GM18517 (cell line): ENCODE data around the gene MAFF.
A peak's percentile ranks its signal among the peaks of the same experiment; 100 is the strongest.
"Not testable (repeated sequence)": the region's sequence is repeated elsewhere in the genome, so short reads cannot be mapped to it uniquely, and the experiment has no call there.

ENCODE experiments used
- ATAC-seq: cut with Tn5 transposase; IDR thresholded peaks from one replicate; pipeline ENCODE4 v1.9.1; 2021; ENCODE audit warnings: mild to moderate bottlenecking, moderate library complexity; ENCODE audit not compliant: unreplicated experiment

MAFF gene

DNA sequence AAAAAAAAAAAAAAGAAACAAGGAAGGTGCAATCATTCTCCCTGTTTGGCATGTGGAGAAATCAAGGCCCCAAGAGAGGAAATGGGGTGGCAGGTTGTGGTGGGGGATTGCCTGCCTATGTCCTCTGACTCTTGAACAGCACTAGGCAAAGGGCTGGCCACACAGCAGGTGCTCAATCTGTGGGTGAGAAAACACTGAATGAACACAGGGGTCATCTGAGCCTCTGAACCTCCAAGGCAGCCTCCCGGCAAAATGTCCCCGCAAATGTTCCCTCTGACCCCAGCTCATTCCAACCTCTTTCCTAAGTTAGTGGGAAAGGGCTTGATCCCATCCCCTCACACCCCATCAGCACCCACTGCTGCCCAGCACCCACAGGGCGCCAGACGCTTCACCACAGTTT, 24.8 kb upstream of the MAFF start:
- ATAC-seq = no peak

DNA sequence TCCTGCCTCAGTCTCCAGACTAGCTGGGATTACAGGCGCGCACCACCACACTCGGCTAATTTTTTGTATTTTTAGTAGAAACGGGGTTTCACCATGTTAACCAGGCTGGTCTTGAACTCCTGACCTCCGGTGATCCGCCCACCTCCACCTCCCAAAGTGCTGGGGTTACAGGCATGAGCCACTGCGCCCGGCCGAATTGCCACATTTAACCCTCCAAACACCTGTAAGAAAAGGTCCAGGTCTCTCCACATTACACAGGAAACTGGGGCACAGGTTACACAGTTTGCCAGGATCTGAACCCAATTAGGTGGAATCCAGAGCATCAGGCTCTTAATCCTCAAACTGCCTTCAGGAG, 24.2 kb upstream of the MAFF start:
- not testable (repeated sequence) for ATAC-seq

DNA sequence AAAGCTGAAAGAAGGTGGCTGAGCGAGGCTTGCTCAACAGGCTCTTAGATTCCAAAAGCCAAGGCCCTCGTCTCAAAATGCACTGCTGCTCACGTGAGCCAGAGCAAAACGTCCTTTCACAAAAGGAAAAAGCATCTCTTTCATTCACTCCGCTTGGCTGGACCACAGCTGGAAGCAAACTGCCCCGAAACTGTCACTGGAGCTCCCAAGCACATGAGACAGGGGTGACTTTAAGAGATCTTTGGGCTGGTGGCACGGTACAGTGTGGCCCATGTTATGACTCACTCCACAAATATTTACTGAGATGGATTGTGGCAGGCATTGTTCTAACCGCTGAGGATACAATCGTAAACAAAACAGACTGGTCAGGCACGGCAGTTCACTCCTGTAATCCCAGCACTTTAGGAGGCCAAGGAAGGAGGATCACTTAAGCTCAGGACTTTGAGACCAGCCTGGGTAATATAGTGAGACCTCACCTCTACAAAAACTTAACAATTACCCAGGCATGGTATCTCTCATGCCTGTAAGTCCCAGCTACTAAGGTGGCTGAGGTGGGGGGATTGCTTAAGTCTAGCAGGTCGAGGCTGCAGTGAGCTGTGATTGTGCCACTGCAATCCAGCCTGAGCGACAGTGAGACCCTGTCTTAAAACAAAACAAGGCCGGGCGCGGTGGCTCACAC, 23.7 kb upstream of the MAFF start:
- no peak for ATAC-seq

GRCh38 chr22:38178605-38178937, 23.2 kb upstream of the MAFF start:
- not testable (repeated sequence) for ATAC-seq

DNA sequence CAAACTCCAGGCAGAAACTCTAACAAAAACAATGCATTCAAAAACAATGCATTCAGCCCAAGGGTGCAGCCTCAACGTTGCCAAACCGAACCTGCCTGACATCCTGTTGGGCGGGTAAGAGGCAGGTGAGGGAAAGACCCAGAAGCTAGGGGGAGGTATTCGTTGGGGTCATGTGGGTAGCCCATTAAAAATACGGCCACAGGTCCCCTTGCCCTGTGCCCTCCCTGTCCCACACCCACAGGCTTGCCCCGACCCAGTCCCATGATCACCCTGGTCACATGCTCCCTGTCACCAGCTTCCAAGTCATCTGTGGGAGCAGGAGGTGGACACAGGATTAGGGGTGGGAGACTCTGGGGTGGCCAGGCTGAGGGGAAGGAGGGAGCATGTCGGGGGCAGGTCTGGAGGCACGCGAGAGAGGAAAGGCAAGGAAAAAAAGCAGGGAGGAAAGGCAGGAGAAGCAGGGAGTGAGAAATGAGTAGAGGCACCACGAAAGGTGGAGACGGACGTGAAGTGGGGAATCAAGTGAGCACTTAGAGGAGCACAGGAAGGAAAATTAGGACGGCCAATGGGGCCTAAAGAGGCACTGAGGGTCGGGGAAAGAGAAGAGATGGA, 20.8 kb upstream of the MAFF start:
- no peak for ATAC-seq

GRCh38 chr22:38181453-38182200, 20.2 kb upstream of the MAFF start, which contains the start of gene PLA2G6:
Gene PLA2G6, minus strand, starts transcription at chr22:38181830. Its CDS starts 12,404 bp downstream, at chr22:38169426.
- ATAC-seq = peak; percentile 87

GRCh38 chr22:38184788-38185187, 17.0 kb upstream of the MAFF start:
- no peak for ATAC-seq

DNA sequence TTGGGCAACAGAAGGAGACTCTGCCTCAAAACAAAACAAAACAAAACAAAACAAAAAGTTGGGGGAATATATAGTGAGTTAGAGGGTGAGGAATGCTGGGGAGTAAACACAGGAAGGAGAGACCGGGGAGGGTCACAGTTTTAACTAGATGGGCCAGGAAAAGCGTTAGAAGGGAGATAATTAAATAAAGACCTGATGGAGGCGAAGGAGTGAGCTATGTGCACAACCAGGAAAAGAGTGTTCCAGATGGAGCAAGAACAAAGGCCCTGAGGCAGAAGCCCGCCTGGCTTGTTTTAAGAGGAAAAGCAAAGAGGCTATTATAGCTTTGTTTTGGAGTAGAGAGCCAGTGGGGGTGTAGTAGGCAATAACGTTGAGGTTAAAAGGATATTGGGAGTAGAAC, 15.4 kb upstream of the MAFF start:
- ATAC-seq = no peak

GRCh38 chr22:38187413-38188212, 14.2 kb upstream of the MAFF start:
- no peak for ATAC-seq

GRCh38 chr22:38189104-38189503, 12.7 kb upstream of the MAFF start:
- ATAC-seq = no peak

GRCh38 chr22:38190581-38190980, 11.2 kb upstream of the MAFF start:
- ATAC-seq = no peak

DNA sequence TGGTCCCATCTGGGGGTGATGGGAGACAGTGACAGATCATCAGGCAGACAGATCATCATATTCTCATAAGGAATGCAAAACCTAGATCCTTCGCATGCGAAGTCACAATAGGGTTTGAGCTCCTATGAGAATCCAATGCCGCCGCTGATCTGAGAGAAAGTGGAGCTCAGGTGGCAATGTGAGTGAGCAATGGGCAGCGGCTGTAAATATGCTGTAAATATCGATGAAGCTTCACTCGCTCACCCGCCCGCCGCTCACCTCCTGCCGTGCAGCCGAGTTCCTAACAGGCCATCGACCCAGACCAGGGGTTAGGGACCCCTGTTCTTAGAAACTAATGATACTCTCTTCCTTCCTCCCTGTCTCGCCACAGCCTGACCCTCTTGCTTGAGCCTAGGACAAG, 10.7 kb upstream of the MAFF start:
- ATAC-seq = no peak

DNA sequence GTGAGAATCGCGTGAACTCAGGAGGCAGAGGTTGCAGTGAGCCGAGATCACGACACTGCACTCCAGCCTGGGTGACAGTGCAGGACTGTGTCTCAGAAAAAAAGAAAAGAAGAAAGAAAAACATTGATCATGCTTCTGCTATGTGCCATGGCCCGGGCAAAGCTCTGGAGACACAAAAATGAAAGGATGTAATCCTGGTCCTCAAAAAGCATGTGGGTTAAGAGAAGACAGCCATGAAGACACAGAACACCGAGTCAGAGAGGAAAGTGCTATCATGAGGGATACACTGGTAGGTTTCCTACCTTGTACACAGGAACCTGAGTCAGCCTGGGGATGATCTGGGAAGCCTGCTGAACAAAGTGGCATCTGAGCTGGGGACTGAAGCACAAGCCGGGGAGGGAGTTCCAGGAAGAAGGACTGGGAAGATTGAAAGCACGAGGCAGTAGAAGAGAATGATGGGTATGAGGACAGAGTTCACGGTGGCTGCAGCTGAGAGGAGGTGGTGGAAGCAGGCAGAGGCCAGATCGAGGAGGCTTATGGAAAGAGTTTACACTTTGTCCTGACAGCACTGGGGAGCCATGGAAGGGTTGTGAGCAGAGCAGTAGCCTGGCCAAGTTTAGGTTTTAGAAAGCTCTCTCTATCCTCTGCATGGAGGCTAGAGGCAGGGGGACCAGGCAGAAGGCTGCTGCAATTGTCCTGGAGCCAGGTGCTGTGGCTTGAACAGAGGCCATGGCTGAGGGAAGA, 9.9 kb upstream of the MAFF start:
- no peak for ATAC-seq

- ATAC-seq = no peak
Measured at GRCh38 chr22:38192475-38192863, 9.3 kb upstream of the MAFF start.

DNA sequence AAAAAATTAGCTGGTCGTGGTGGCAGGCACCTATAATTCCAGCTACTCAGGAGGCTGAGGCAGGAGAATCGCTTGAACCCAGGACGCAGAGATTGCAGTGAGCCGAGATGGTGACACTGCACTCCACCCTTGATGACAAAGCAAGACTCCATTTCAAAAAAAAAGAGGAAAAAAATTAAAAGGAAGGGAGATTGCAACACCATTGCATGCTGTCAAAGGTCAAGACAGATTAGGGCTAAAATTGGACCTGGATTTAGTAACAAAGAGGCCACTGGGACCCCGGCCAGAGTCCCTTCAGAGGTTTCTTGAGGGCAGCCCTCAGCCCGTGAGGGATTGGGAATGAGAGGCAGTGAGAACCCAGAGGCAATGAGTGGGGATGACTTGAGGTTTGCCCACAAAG, 8.2 kb upstream of the MAFF start:
- ATAC-seq = no peak

GRCh38 chr22:38196791-38197419, 4.9 kb upstream of the MAFF start:
- no peak for ATAC-seq

DNA sequence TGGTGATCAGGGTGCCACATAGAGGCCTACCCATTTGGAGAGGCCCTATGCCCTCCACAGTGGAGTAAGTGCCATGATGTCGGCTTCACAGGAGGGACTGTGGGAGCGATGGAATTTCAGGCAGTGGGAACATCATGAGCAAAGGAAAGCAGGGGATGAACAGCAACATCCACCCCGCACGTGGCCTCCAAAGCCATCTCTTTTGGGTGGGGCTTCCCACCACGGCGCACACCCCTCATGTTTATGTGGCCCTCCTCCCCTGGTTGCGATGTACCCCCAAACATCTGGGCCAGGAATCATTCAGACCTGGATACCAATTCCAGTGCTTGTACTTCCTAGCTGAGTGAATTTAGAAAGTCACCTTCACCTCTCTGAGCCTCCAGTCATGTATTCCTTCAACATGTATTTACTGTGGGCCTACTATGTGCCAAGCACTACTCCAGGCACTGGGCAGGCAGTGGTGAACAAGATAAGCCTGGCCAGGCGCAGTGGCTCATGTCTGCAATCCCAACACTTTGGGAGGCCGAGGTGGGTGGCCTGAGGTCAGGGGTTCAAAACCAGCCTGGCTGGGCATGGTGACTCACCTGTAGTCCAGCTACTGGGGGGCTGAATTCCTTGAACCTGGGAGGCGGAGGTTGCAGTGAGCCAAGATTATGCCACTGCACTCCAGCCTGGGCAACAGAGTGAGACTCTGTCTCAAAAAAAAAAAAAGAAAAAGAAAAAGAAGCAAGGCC, 1.8 kb upstream of the MAFF start:
- no peak for ATAC-seq

GRCh38 chr22:38201371-38201710, 453 bp upstream of the MAFF start:
- no peak for ATAC-seq

DNA sequence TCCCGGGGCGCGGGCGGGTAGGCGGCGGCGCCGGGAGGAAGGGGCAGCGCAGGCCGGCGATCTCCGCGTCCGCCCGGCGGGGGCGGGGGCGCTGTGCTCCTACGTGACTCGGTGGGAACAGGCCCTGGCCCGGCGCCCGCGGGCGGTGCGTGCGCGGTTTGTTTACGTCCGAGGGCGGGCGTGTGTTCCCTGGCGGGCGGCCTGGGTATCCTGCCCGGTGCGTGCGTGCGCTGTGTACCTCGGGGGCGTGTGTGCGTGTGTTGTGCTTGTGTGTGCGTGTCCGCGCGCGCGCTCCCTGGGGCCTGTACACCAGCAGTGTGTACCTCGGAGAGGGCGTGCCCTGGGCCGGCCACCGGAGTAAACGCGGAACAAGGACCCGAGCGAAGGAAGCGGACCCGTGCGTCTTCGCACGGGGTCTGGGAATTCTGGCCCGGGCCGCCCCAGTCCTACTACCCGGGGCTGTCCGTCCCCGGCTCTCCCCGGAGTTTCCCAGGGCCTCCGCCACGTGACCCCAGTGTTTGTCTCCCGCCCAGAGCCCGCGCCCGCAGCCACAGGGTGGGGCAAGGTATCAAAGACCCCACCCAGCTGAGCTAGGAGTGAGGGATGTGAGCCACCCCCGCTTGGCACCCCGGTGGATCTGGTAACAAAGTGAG, 769 bp downstream of the MAFF start:
- ATAC-seq = peak; percentile 3
